HCT116 (cell line): ENCODE measurements around the gene BNIP5. TPM values are rescaled to one million over a fixed set of nuclear protein-coding genes. Genes with fewer than 3 reads are reported as not detected.

ENCODE experiments used
- ATAC-seq: fragments of 200-7000 bp; cut with Tn5 transposase; 2 replicates; pipeline ENCODE4 v1.9.1; 2020; ENCODE audit warnings: mild to moderate bottlenecking, moderate library complexity
- BruUV-seq: library from RNA; stranded (reverse); fragments of 400-500 nt; replicated peaks from 2 replicates; lab custom pipeline; 2021; lab: Mats Ljungman, UMichigan
- CTCF ChIA-PET: fragments of 300-600 bp; sonication (Branson Sonifier 250); formaldehyde crosslinking; loops from one replicate; lab custom pipeline; 2021; ENCODE audit warnings: antibody characterized with exemption; lab: Charles Lee
- POLR2A ChIA-PET: fragments of 300-600, 350-600 bp; sonication (Branson Sonifier 250); formaldehyde crosslinking; loops from one replicate; lab custom pipeline; 2021; ENCODE audit warnings: antibody characterized with exemption; lab: Charles Lee
- RAD21 ChIA-PET, 2 experiments: fragments of 300-600 bp; sonication (Branson Sonifier 250); formaldehyde crosslinking; loops; one replicate each; lab custom pipeline; 2023; ENCODE audit warnings: low total read pairs in 2 of 2; ENCODE audit not compliant: uncharacterized antibody in 2 of 2, unreplicated experiment in 2 of 2, low non-redundant PET in 1 of 2; lab: Charles Lee
- DNase-seq: peaks from one replicate; pipeline ENCODE4 v3.0.0-alpha.2; 2010; ENCODE audit warnings: low read depth, low spot score
- H2AFZ ChIP-seq: fragments of 200-600 bp; shearing (Covaris generic), sonication (generic); 2 replicates; pipeline ENCODE4 v1.6.1; 2017; ENCODE audit warnings: low read depth, mixed run types, mixed read lengths, antibody characterized with exemption, low read length; ENCODE audit not compliant: poor library complexity, severe bottlenecking
- H3K27ac ChIP-seq: 2 replicates; pipeline ENCODE4 v1.5.1; 2012; ENCODE audit warnings: low read depth, low read length
- H3K27me3 ChIP-seq: fragments of 200-600 bp; sonication (generic); 2 replicates; pipeline ENCODE4 v1.6.1; 2016; ENCODE audit warnings: mixed run types, low read length, mixed read lengths; ENCODE audit not compliant: insufficient read depth
- H3K36me3 ChIP-seq, 2 experiments: fragments of 200-500 bp in 1 of 2; fragments of 200-600 bp in 1 of 2; sonication (Bioruptor generic) in 1 of 2; sonication (generic) in 1 of 2; 2 replicates each; pipeline versions ENCODE4 v1.5.1 to v1.6.1; 2014 to 2016; ENCODE audit warnings: low read length in 2 of 2, inconsistent platforms in 1 of 2, mixed read lengths in 1 of 2, mixed run types in 1 of 2; ENCODE audit not compliant: insufficient read depth in 2 of 2, control insufficient read depth in 1 of 2
- H3K4me1 ChIP-seq, 2 experiments: fragments of 200-600 bp in 1 of 2; sonication (generic) in 1 of 2; 2 replicates each; pipeline versions ENCODE4 v1.5.1 to v1.6.1; 2012 to 2017; ENCODE audit warnings: low read length in 2 of 2, inconsistent platforms in 1 of 2, mild to moderate bottlenecking in 1 of 2, mixed read lengths in 1 of 2, mixed run types in 1 of 2, moderate library complexity in 1 of 2; ENCODE audit not compliant: insufficient read depth in 2 of 2, control insufficient read depth in 1 of 2
- H3K4me2 ChIP-seq: fragments of 200-600 bp; sonication (generic); 2 replicates; pipeline ENCODE4 v1.6.1; 2017; ENCODE audit warnings: mixed run types, low read length, mixed read lengths
- H3K4me3 ChIP-seq, 2 experiments: fragments of 200-600 bp in 1 of 2; sonication (generic) in 1 of 2; replicated peaks in 1 of 2; 2 replicates each; pipeline ENCODE4 v1.5.1; 2011 to 2016; ENCODE audit warnings: low read length in 2 of 2, control low read depth in 1 of 2, low read depth in 1 of 2, mild to moderate bottlenecking in 1 of 2, mixed read lengths in 1 of 2, mixed run types in 1 of 2
- H3K79me2 ChIP-seq: fragments of 200-600 bp; sonication (generic); 2 replicates; pipeline ENCODE4 v1.6.1; 2017; ENCODE audit warnings: mild to moderate bottlenecking, mixed run types, low read length, moderate library complexity, mixed read lengths; ENCODE audit not compliant: insufficient read depth
- H3K9ac ChIP-seq: fragments of 200-600 bp; sonication (generic); 2 replicates; pipeline ENCODE4 v1.6.1; 2016; ENCODE audit warnings: low read length, mixed read lengths
- H3K9me2 ChIP-seq: fragments of 200-600 bp; sonication (generic), shearing (Covaris generic); 2 replicates; pipeline ENCODE4 v1.6.1; 2017; ENCODE audit warnings: mixed run types, mild to moderate bottlenecking, moderate library complexity; ENCODE audit not compliant: insufficient read depth
- H3K9me3 ChIP-seq, 2 experiments: fragments of 200-500 bp in 1 of 2; fragments of 200-600 bp in 1 of 2; sonication (Bioruptor generic) in 1 of 2; sonication (generic) in 1 of 2; 2 replicates each; pipeline ENCODE4 v1.6.1; 2014 to 2017; ENCODE audit warnings: low read length in 2 of 2, mixed read lengths in 2 of 2, inconsistent platforms in 1 of 2, low read depth in 1 of 2, mild to moderate bottlenecking in 1 of 2, mixed run types in 1 of 2, moderate library complexity in 1 of 2; ENCODE audit not compliant: control insufficient read depth in 1 of 2, insufficient read depth in 1 of 2
- H4K20me1 ChIP-seq: fragments of 200-600 bp; sonication (generic), shearing (Covaris generic); 2 replicates; pipeline ENCODE4 v1.6.1; 2017; ENCODE audit warnings: mixed run types, mild to moderate bottlenecking, moderate library complexity; ENCODE audit not compliant: insufficient read depth
- ATF3 ChIP-seq: IDR thresholded peaks from 2 replicates; pipeline ENCODE4 v1.6.1; 2012
- CEBPB ChIP-seq: IDR thresholded peaks from 2 replicates; pipeline ENCODE4 v1.6.1; 2012; ENCODE audit warnings: low read depth
- EZH2 ChIP-seq: fragments of 200-600 bp; sonication (generic); IDR thresholded peaks from 2 replicates; pipeline ENCODE4 v1.6.1; 2017; ENCODE audit warnings: antibody characterized with exemption, mixed run types
- EZH2phosphoT487 ChIP-seq: fragments of 200-600 bp; IDR thresholded peaks from 2 replicates; pipeline ENCODE4 v1.6.1; 2018; ENCODE audit warnings: antibody characterized with exemption, borderline replicate concordance
- JUND ChIP-seq: IDR thresholded peaks from 2 replicates; pipeline ENCODE4 v1.6.1; 2012
- POLR2A ChIP-seq: IDR thresholded peaks from 2 replicates; pipeline ENCODE4 v1.7.0; 2011; ENCODE audit warnings: borderline replicate concordance; ENCODE audit not compliant: insufficient read depth, insufficient read length; ENCODE audit errors: extremely low read depth
- POLR2AphosphoS5 ChIP-seq: IDR thresholded peaks from 2 replicates; pipeline ENCODE4 v1.6.1; 2011; ENCODE audit warnings: mild to moderate bottlenecking, low read depth, low read length, moderate library complexity
- RAD21 ChIP-seq: IDR thresholded peaks from 2 replicates; pipeline ENCODE4 v1.6.1; 2012; ENCODE audit warnings: low read depth, mild to moderate bottlenecking
- SRF ChIP-seq: IDR thresholded peaks from 2 replicates; pipeline ENCODE4 v1.6.1; 2012; ENCODE audit warnings: low read depth
- TCF7L2 ChIP-seq: IDR thresholded peaks from 2 replicates; pipeline ENCODE4 v1.7.0; 2011; ENCODE audit warnings: borderline replicate concordance, inconsistent platforms; ENCODE audit not compliant: insufficient read depth, insufficient read length; ENCODE audit errors: extremely low read depth
- YY1 ChIP-seq: IDR thresholded peaks from 2 replicates; pipeline ENCODE4 v1.6.1; 2011; ENCODE audit warnings: low read length, low read depth, moderate library complexity, mild to moderate bottlenecking; ENCODE audit not compliant: insufficient replicate concordance; ENCODE audit errors: extremely low read depth
- ZBTB33 ChIP-seq: IDR thresholded peaks from 2 replicates; pipeline ENCODE4 v1.6.1; 2011; ENCODE audit warnings: mild to moderate bottlenecking, low read length, moderate library complexity; ENCODE audit not compliant: insufficient replicate concordance; ENCODE audit errors: extremely low read depth
- ZFX ChIP-seq: fragments of 450-650 bp; IDR thresholded peaks from 2 replicates; pipeline ENCODE4 v1.6.1; 2017
- intact Hi-C: fragments of 100-400 bp; cut with micrococcal nuclease; formaldehyde crosslinking; loops from 2 replicates; pipeline ENCODE4 v1.10.0; 2022
- total RNA-seq: library from RNA; stranded (reverse); gene quantifications from one replicate; pipeline ENCODE4 v1.2.1, GENCODE V29; 2021; ENCODE audit not compliant: unreplicated experiment
- TF ChIP-seq, protein P1 (sequence below), 3 experiments: fragments of 200-600 bp in 1 of 3; sonication (generic) in 1 of 3; IDR thresholded peaks in 2 of 3; conservative IDR thresholded peaks in 1 of 3; 2 replicates each; pipeline ENCODE4 v1.5.1; 2012 to 2017; ENCODE audit warnings: low read depth in 2 of 3, low read length in 2 of 3, antibody characterized with exemption in 1 of 3, borderline replicate concordance in 1 of 3, control low read depth in 1 of 3, mild to moderate bottlenecking in 1 of 3, mixed read lengths in 1 of 3, mixed run types in 1 of 3, moderate library complexity in 1 of 3; ENCODE audit not compliant: insufficient read depth in 1 of 3
- TF ChIP-seq, protein P2 (sequence below): IDR thresholded peaks from 2 replicates; pipeline ENCODE4 v1.6.1; 2012; ENCODE audit warnings: low read depth

Gene BNIP5
- total RNA-seq, 1 experiment from 2014 or later = not detected

GRCh38 chr6:36381502-36382389, 45.1 kb upstream of the BNIP5 start:
- H3K4me2 ChIP-seq = no peak overlapping the region
- no peaks in the 10 kb centered on the region for H3K79me2 ChIP-seq
- no peaks in the 10 kb centered on the region for H3K9me2 ChIP-seq
- no peak for ATAC-seq
- peaks cover 0 to 5% of the 10 kb centered on the region in 2 experiments; a peak in 2 of 4 replicates for H3K4me1 ChIP-seq
- no peak overlapping the region for H3K9ac ChIP-seq
- H2AFZ ChIP-seq = no peak overlapping the region
- no peak overlapping the region for H3K27ac ChIP-seq
- intact Hi-C loops = no loop called here
- POLR2A ChIA-PET = no interaction called here
- no peaks in the 10 kb centered on the region for H3K9me3 ChIP-seq
- no peaks in the 10 kb centered on the region for H4K20me1 ChIP-seq
- H3K4me3 ChIP-seq = no peak overlapping the region
- H3K27me3 ChIP-seq = no peaks in the 10 kb centered on the region
- no TSS peak for BruUV-seq
- no peaks in the 10 kb centered on the region for H3K36me3 ChIP-seq
- RAD21 ChIA-PET = no interaction called here
- no peak for DNase-seq
- CTCF ChIA-PET = no interaction called here
- TF ChIP-seq ATF3 = no peak
- TF ChIP-seq POLR2A = no peak
- no peak for TF ChIP-seq ZFX
- TF ChIP-seq RAD21 = no peak
- no peak for TF ChIP-seq YY1
- TF ChIP-seq, protein P1, sequence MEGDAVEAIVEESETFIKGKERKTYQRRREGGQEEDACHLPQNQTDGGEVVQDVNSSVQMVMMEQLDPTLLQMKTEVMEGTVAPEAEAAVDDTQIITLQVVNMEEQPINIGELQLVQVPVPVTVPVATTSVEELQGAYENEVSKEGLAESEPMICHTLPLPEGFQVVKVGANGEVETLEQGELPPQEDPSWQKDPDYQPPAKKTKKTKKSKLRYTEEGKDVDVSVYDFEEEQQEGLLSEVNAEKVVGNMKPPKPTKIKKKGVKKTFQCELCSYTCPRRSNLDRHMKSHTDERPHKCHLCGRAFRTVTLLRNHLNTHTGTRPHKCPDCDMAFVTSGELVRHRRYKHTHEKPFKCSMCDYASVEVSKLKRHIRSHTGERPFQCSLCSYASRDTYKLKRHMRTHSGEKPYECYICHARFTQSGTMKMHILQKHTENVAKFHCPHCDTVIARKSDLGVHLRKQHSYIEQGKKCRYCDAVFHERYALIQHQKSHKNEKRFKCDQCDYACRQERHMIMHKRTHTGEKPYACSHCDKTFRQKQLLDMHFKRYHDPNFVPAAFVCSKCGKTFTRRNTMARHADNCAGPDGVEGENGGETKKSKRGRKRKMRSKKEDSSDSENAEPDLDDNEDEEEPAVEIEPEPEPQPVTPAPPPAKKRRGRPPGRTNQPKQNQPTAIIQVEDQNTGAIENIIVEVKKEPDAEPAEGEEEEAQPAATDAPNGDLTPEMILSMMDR (IDR thresholded peaks at IDR 0.05 in 2 of 3, conservative IDR thresholded peaks at IDR 0.05 in 1 of 3; ENCODE audit: borderline replicate concordance in 1 of 3, insufficient read depth in 1 of 3, low read depth in 2 of 3, low read length in 2 of 3) = no peak
- no peak for TF ChIP-seq EZH2
- TF ChIP-seq SRF = no peak
- no peak for TF ChIP-seq ZBTB33
- TF ChIP-seq CEBPB = no peak
- TF ChIP-seq, protein P2, sequence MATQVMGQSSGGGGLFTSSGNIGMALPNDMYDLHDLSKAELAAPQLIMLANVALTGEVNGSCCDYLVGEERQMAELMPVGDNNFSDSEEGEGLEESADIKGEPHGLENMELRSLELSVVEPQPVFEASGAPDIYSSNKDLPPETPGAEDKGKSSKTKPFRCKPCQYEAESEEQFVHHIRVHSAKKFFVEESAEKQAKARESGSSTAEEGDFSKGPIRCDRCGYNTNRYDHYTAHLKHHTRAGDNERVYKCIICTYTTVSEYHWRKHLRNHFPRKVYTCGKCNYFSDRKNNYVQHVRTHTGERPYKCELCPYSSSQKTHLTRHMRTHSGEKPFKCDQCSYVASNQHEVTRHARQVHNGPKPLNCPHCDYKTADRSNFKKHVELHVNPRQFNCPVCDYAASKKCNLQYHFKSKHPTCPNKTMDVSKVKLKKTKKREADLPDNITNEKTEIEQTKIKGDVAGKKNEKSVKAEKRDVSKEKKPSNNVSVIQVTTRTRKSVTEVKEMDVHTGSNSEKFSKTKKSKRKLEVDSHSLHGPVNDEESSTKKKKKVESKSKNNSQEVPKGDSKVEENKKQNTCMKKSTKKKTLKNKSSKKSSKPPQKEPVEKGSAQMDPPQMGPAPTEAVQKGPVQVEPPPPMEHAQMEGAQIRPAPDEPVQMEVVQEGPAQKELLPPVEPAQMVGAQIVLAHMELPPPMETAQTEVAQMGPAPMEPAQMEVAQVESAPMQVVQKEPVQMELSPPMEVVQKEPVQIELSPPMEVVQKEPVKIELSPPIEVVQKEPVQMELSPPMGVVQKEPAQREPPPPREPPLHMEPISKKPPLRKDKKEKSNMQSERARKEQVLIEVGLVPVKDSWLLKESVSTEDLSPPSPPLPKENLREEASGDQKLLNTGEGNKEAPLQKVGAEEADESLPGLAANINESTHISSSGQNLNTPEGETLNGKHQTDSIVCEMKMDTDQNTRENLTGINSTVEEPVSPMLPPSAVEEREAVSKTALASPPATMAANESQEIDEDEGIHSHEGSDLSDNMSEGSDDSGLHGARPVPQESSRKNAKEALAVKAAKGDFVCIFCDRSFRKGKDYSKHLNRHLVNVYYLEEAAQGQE = no peak
- no peak for TF ChIP-seq POLR2AphosphoS5
- no peak for TF ChIP-seq EZH2phosphoT487
- no peak for TF ChIP-seq TCF7L2
- TF ChIP-seq JUND = no peak
